Measurements from ENCODE around the gene RDH11.
"Not testable (repeated sequence)": the region's sequence is repeated elsewhere in the genome, so short reads cannot be mapped to it uniquely, and the experiment has no call there.

RDH11 gene

GRCh38 chr14:67704484-67705089, 9.0 kb upstream of the RDH11 start:
- no peak overlapping the region for H3K4me3 ChIP-seq (ENCODE audit: low read depth, low read length)

- no peak overlapping the region for H3K4me3 ChIP-seq (ENCODE audit: low read depth, low read length)
Observed at GRCh38 chr14:67703997-67704396, 8.4 kb upstream of the RDH11 start.

- H3K4me3 ChIP-seq (ENCODE audit: low read depth, low read length), result not testable (repeated sequence)
Observed at GRCh38 chr14:67701492-67701891, 5.9 kb upstream of the RDH11 start, which contains the start of gene RDH12. Gene RDH12, plus strand, starts transcription at chr14:67701886. Its CDS starts 20,757 bp downstream, at chr14:67722643.

- no peak overlapping the region for H3K4me3 ChIP-seq (ENCODE audit: low read depth, low read length)
Observed at GRCh38 chr14:67698179-67698578, 2.6 kb upstream of the RDH11 start.

- H3K4me3 ChIP-seq (ENCODE audit: low read depth, low read length), result no peak overlapping the region
Observed at GRCh38 chr14:67697006-67697405, 1.4 kb upstream of the RDH11 start.

- H3K4me3 ChIP-seq (ENCODE audit: low read depth, low read length), result peak overlapping the region; percentile 98
Observed at GRCh38 chr14:67694791-67695393, 672 bp downstream of the RDH11 start.

GRCh38 chr14:67690011-67690410, 5.6 kb downstream of the RDH11 start:
- H3K4me3 ChIP-seq (ENCODE audit: low read depth, low read length), result no peak overlapping the region

- no peak overlapping the region for H3K4me3 ChIP-seq (ENCODE audit: low read depth, low read length)
Observed at GRCh38 chr14:67683842-67684241, 11.7 kb downstream of the RDH11 start.

GRCh38 chr14:67680941-67681340, 14.6 kb downstream of the RDH11 start:
- no peak overlapping the region for H3K4me3 ChIP-seq (ENCODE audit: low read depth, low read length)

- H3K4me3 ChIP-seq (ENCODE audit: low read depth, low read length), result no peak overlapping the region
Observed at GRCh38 chr14:67680121-67680602, 15.4 kb downstream of the RDH11 start.

GRCh38 chr14:67679006-67679405, 16.6 kb downstream of the RDH11 start:
- no peak overlapping the region for H3K4me3 ChIP-seq (ENCODE audit: low read depth, low read length)

GRCh38 chr14:67675219-67675582, 20.4 kb downstream of the RDH11 start:
- peak overlapping the region; percentile 82 for H3K4me3 ChIP-seq (ENCODE audit: low read depth, low read length)

GRCh38 chr14:67674480-67675218, 20.9 kb downstream of the RDH11 start, which contains the start of gene VTI1B:
Gene VTI1B, minus strand, starts transcription at chr14:67674632. Its CDS starts 143 bp downstream, at chr14:67674489.
- peak within 1 kb of the TSS; percentile 82 for H3K4me3 ChIP-seq (ENCODE audit: low read depth, low read length)

- peak overlapping the region; percentile 82 for H3K4me3 ChIP-seq (ENCODE audit: low read depth, low read length)
Observed at GRCh38 chr14:67674139-67674479, 21.5 kb downstream of the RDH11 start.

GRCh38 chr14:67673451-67673850, 22.1 kb downstream of the RDH11 start:
- H3K4me3 ChIP-seq (ENCODE audit: low read depth, low read length), result peak overlapping the region; percentile 82

GRCh38 chr14:67668559-67668958, 27.0 kb downstream of the RDH11 start:
- no peak overlapping the region for H3K4me3 ChIP-seq (ENCODE audit: low read depth, low read length)

- H3K4me3 ChIP-seq (ENCODE audit: low read depth, low read length), result no peak overlapping the region
Observed at GRCh38 chr14:67666750-67667449, 28.7 kb downstream of the RDH11 start.

- H3K4me3 ChIP-seq (ENCODE audit: low read depth, low read length), result no peak overlapping the region
Observed at GRCh38 chr14:67665868-67666267, 29.7 kb downstream of the RDH11 start.

- H3K4me3 ChIP-seq (ENCODE audit: low read depth, low read length), result no peak overlapping the region
Observed at GRCh38 chr14:67663633-67664032, 31.9 kb downstream of the RDH11 start.

GRCh38 chr14:67653651-67654280, 41.8 kb downstream of the RDH11 start:
- no peak overlapping the region for H3K4me3 ChIP-seq (ENCODE audit: low read depth, low read length)

- no peak overlapping the region for H3K4me3 ChIP-seq (ENCODE audit: low read depth, low read length)
Observed at GRCh38 chr14:67652189-67652588, 43.4 kb downstream of the RDH11 start.

All from iPS-11a (cell line).